ENCODE results near the gene RPP25. TPM values are rescaled to one million over a fixed set of nuclear protein-coding genes. Genes with fewer than 3 reads are reported as not detected.

Gene RPP25
- total and polyA plus RNA-seq, 3 donors from 2014 or later, result 6.5 to 15.9 (median 6.8) TPM

GRCh38 chr15:74958320-74958907 lies 1.8 kb upstream of the RPP25 start:
- peaks cover 34% of the 10 kb centered on the region for H3K4me1 ChIP-seq

GRCh38 chr15:74957476-74958035 lies 984 bp upstream of the RPP25 start:
- Histone ChIP-seq H3K4me3 (peak overlapping the region; percentile 62 to 68), H3K27ac (peak overlapping the region; percentile 72 to 89), H3K27me3 (no peaks in the 10 kb centered on the region), H3K4me1 (peaks cover 34% of the 10 kb centered on the region), H3K9me3 (no peaks in the 10 kb centered on the region), H3K36me3 (ENCODE audit: low read depth, missing control alignments) (no peaks in the 10 kb centered on the region)
- no peak for TF ChIP-seq POLR2A (IDR thresholded peaks at IDR 0.05)
- no peak for TF ChIP-seq CTCF (IDR thresholded peaks at IDR 0.05)
- peak; percentile 18 for DNase-seq
- intact Hi-C loops (cut with DNase I; ENCODE audit: low total_unique reads), result loop anchor here (10.0 kb wide), 1 partner anchor 323 kb away; no protein-coding TSS in a partner anchor
- WGBS, 2 donors, result 9 to 10% methylated on average over 26 to 28 of the region's 28 CpGs

More at GRCh38 chr15:74958320-74958907, 1.8 kb upstream of the RPP25 start:
- Histone ChIP-seq H3K4me3 (peak overlapping the region; percentile 62 to 68), H3K9me3 (no peaks in the 10 kb centered on the region), H3K36me3 (ENCODE audit: low read depth, missing control alignments) (no peaks in the 10 kb centered on the region), H3K27me3 (no peaks in the 10 kb centered on the region), H3K27ac (no peak overlapping the region)
- TF ChIP-seq CTCF (IDR thresholded peaks at IDR 0.05) (no peak), POLR2A (IDR thresholded peaks at IDR 0.05) (no peak)
- intact Hi-C loops (cut with DNase I; ENCODE audit: low total_unique reads), result loop anchor here (10.0 kb wide), 1 partner anchor 324 kb away; no protein-coding TSS in a partner anchor
- 2 to 4% methylated on average over 19 to 27 of the region's 28 CpGs for WGBS, 2 donors
- peak; percentile 54 for DNase-seq

DNA sequence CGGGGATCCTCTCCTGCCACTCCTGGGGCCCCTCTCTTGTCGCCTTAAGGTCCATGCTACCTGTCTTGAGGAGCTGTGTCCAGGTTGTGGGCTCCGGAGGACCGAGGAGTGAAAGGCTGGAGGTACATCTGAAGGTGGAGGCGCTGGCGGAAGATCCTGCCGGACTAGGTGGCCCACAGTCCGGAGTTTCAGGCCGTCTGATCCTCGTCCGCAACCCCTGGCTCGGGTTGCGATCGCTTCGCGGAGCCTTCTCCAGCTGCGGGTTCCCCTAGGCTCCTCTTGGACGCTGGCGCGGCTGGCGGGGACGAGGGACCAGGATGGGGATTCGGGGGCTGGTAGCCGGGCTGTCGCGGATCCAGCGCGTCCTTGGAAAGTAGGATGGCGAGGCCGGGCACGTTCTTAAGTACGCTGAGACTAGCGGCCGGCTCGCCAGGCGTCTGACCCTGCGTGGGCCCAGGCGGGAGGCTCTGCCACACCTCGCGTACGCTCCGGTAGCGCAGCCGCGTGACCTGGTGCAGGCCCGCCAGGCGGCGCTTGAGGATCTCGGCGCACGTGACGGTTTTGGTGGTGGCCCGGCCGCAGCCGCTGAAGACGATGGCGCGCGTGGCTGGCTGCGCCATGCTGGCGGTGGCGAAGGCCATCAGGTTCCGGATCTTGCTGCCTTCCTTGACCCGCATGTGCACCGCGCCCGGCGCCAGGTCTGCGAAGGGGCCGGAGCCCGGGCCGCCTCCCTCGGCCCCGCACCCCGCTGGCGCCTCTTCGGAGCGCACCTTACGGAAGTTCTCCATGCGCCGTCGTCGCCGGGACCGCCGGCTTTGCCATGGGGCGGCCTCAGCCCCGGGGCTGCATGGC lies 550 bp downstream of the RPP25 start:
- 9 to 14% methylated on average over 49 to 77 of the region's 88 CpGs for WGBS, 2 donors
- peak; percentile 37 to 48 (median 40) for TF ChIP-seq CTCF (IDR thresholded peaks at IDR 0.05)
- no peak for TF ChIP-seq POLR2A (IDR thresholded peaks at IDR 0.05)
- no peaks in the 10 kb centered on the region for H3K9me3 ChIP-seq
- peaks cover 34% of the 10 kb centered on the region for H3K4me1 ChIP-seq
- no peaks in the 10 kb centered on the region for H3K27me3 ChIP-seq
- peak overlapping the region; percentile 62 to 68 for H3K4me3 ChIP-seq
- no peaks in the 10 kb centered on the region for H3K36me3 ChIP-seq (ENCODE audit: low read depth, missing control alignments)
- intact Hi-C loops (cut with DNase I; ENCODE audit: low total_unique reads), result loop anchor here (10.0 kb wide), 1 partner anchor 321 kb away; no protein-coding TSS in a partner anchor
- DNase-seq, result peak; percentile 90
- H3K27ac ChIP-seq, result peak overlapping the region; percentile 66 to 89

DNA sequence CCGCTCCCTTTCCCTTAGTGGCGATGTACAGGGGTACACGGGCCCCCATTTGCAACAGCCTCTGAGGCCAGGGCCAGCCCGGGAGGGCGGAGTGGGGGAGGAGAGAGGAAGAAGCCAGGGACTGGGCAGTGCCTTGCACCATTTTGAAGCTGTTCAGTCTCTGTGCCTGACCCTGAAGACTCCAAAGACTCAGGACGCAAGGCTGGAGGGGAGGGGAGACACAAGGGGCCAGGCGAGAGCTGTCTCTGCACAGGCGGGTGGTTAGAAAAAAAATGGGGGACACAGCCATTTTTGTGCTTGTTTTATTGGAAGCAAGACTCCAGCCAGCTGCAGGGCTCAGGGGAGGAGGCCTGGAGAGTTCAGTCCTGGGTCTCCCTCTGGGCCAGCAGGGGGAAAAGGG lies 1.6 kb downstream of the RPP25 start:
- no peaks in the 10 kb centered on the region for H3K36me3 ChIP-seq (ENCODE audit: low read depth, missing control alignments)
- peaks cover 37% of the 10 kb centered on the region for H3K4me1 ChIP-seq
- intact Hi-C loops (cut with DNase I; ENCODE audit: low total_unique reads), result loop anchor here (10.0 kb wide), 1 partner anchor 320 kb away; no protein-coding TSS in a partner anchor
- H3K9me3 ChIP-seq, result no peaks in the 10 kb centered on the region
- TF ChIP-seq CTCF (IDR thresholded peaks at IDR 0.05) (no peak), POLR2A (IDR thresholded peaks at IDR 0.05) (no peak)
- WGBS, 2 donors, result 6 to 12% methylated on average over 7 to 8 of the region's 8 CpGs
- H3K4me3 ChIP-seq, result peak overlapping the region; percentile 62 to 68
- no peak for DNase-seq
- no peaks in the 10 kb centered on the region for H3K27me3 ChIP-seq
- peak overlapping the region; percentile 66 to 89 for H3K27ac ChIP-seq
